T follicular helper cell (primary cell): ENCODE results near the gene ITCH.
"Not testable (repeated sequence)": the region's sequence is repeated elsewhere in the genome, so short reads cannot be mapped to it uniquely, and the experiment has no call there.

Source experiments
- DNase-seq: peaks from one replicate; pipeline ENCODE4 v3.0.0-alpha.2; 2020; ENCODE audit warnings: low read depth

Gene ITCH

DNA sequence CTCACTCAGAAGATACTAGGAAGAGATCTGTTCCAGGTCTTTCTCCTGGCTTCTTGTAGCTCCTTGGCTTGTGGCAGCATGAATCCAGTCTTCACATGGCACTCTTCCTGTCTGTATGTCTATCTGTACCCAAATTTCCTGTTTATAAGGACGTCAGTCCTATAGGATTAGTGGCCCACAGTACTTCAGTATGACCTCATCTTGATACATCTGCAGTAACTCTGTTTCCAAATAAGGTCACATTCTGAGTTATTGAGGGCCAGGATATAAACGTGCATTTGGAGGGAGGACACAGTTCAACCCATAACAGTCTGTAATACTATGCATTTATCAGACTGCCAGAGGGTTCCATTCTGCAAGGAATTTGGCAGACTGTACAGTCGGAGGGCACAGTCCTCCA, 95.6 kb downstream of the ITCH start:
- no peak for DNase-seq

DNA sequence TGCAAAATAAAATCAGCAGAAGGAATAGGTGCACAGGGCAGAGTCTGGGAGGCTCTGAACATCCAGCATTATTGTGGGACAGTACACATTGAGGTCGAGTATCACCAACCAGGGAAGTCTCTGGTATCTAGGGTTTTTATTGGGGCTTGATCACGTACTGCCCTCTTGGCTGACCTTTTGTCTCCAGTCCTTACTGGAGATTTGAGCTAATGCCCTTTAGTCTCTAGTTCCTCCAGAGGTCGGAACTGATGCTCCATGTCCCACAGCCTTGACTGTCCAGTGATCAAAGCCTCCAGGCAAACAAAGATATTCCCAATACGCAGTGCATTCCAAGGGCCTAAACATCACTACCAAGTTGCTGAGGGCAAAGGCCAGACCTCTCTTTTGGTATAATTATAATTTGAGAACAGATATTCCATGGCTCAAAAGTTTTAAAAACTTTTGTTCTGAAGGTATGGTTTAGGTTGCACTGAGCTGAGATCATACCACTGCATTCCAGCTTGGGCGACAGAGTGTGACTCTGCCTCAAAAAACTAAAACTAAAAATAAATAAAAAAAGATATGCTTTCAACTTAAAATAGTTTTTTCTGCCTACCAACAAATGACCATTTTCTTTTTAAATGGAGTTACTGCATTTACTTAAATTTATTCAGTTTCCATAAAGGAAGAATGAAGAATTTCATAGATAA, 96.3 kb downstream of the ITCH start:
- DNase-seq: no peak

DNA sequence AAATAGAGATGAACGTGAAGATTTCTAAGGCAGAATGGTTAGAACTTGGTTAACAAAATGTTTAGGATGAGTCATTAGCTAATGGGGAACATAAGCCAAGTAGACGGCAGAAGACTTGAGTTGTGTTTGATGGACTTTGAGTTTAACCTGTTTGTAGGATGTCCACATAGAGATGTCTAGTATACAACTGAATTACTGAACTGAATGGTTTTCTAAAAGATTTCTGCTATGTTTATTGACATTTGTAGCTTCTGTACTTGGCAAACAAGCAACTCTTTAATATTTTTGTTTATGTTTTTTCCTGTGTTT, 98.7 kb downstream of the ITCH start:
- no peak for DNase-seq

DNA sequence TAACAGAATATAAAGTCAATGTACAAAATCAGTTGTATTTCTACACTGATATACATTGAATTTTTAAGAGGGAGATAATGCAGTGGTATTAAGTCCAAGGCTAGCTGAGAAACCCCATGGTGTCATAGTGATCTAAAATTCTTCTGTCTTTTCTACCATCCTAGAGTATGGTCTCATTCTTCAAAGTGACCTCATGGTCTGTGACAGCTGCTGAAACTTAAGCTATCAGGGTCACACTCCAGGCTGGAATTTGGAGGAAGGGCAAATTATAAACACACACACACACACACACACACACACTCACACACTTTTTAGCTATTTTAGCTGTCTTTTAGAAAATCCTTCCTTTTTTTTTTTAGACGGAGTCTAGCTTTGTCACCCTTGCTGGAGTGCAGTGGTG, 105.9 kb downstream of the ITCH start:
- no peak for DNase-seq

DNA sequence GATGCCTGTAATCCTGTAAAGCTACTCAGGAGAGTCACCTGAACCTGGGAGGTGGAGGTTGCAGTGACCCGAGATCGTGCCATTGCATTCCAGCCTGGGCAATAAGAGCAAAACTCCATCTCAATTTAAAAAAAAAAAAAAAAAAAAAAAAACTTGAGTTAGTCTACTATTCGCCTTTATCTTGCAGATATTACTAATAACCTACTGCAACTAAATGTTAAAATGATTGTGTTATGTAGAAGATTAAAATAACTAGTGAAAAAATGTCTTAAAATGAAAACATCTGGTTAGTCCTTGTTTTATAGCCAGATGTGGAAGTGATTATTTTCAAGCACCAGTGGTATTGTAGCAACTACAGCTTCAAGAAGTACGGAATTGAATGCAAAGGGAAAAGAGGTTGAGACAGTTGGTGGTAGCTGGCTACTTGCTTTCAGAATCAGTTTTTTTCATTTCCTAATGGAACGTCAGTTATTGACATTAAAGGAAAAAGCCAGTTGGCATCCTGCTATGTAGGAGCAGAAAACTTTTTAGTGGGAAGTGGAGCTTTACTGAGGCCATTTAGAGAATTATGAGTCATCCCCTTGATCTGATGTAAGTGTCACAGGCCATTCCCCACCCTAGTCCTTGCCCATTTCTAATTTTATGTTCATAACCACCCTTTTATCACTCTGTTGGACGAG, 109.3 kb downstream of the ITCH start:
- no peak for DNase-seq

DNA sequence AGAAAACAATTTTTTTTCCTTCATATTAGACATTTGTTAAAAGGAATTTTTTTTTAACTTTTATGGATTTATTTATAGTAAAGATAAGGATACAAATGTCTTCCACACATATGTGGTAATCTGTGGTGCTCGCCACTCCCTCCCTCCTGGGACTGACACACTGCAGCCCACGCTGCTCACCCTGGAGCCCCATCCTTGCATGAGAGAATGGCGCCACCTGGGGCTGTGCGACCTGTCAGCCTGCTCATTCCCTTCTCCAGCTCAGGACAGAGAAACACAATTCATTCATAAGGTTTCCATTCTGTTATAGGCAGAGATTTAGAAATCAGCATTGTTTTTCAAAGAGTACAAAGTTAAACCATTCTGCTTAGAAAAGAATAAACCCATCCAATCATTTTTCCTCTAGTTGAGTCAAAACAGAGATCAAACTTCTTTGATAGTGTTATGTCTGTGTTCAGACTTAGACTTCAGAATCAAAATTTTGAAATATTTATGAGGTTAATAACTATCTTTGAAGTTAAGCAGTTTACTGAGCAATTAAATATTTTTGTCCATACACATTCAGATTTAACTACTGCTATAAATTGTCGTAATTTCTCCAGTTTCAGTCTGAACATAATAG, 110.3 kb downstream of the ITCH start:
- no peak for DNase-seq

DNA sequence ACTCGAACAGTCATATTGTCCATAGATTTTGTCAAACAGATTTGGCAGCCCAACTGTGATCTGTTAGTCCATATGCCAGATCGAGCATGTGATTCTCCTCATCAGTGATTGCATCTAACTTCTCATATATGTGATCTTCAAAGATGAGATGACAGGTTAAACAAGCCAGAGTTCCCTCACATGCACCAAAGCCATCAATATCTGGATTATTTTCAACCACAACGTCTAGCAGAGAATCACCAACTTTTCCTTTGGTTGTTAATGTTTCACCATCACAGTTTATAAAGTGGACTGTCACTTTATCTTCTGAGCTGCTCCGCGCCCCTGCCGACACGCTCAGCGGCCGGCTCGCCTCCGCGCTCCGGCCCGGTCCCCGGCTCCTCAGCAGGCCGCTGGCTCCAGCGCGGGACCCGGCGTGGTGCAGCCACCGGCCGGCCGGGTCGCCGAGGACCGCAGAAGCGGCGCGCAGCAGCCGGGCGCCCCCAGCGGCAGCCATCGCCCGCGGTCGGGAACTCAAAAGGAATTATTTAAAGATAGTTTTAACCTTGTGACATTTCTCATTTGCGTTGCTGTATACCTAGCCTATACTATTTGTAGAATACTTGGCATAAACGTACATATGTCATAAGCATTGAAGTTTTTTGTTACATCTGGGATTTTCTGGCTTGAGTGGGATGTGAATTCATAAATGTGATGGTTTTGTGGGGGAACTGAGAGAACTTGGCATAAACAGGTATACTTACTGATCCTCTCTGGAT, 113.1 kb downstream of the ITCH start:
- peak; percentile 1 for DNase-seq

DNA sequence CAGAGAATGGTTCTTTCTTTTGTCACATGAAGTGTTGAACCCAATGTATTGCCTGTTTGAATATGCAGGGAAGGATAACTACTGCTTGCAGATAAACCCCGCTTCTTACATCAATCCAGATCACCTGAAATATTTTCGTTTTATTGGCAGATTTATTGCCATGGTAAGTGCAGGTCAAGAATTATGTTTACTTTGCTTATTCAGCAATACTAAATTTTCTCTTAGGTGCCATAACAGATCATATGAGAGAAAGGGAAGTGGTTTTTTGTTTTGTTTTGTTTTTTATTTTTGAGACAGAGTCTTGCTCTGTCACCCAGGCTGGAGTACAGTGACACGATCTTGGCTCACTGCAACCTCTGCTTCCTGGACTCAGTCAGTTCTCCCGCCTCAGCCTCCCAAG, 116.6 kb downstream of the ITCH start:
- DNase-seq: no peak

DNA sequence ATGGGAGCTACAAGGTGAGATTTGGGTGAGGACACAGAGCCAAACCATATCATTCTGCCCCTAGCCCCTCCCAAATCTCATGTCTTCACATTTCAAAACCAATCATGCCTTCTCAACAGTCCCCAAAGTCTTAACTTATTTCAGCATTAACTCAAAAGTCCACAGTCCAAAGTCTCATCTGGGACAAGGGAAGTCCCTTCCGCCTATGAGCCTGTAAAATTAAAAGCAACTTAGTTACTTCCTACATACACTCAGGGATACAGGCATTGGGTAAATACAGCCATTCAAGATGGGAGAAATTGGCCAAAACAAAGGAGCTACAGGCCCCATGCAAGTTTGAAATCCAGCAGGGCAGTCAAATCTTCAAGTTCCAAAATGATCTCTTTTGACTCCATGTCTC, 119.1 kb downstream of the ITCH start:
- not testable (repeated sequence) for DNase-seq

DNA sequence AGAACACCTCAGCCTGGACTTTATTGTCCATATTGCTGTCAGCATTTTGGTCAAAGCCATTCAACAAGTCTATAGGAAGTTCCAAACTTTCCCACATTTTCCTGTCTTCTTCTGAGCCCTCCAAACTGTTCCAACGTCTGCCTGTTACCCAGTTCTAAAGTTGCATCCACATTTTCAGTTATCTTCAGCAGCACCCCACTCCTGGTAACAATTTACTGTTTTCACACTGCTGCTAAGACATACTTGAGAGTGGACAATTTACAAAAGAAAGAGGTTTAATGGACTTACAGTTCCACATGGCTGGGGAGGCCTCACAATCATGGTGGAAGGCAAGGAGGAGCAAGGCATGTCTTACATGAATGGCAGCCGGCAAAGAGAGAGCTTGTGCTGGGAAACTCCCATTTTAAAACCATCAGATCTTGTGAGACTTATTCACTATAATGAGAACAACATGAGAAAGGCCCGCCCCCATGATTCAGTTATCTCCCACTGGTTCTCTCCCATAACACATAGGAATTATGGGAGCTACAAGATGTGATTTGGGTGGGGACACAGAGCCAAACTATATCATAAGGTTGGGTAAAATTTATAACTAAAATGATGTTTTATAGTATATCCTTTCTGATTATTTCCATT, 120.6 kb downstream of the ITCH start:
- DNase-seq: not testable (repeated sequence)

DNA sequence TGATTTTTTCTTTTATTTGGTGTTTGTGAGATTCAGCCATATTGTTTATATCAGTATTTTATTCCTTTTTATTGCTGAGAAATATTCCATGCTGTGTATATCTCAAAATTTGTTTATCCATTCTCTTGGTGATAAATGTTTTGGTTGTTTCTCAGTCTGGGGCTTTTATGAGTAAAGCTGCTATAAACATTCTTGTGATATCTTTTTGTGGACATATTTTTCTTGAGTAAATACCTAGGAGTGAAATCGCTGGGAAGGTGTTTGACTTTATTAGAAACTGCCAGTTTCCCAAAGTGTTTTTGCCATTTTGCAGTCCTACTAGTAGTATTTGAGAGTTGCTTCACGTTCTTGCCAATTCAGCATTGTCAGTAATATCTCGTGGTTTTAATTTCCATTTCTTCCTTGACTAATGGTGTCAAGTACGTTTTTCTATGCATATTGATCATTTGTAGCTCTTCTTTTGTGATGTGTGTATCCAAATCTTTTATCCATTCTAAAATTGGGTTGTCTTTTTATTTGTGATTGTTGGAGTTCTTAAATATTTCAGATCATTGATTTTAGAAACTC, 122.1 kb downstream of the ITCH start:
- DNase-seq: no peak

DNA sequence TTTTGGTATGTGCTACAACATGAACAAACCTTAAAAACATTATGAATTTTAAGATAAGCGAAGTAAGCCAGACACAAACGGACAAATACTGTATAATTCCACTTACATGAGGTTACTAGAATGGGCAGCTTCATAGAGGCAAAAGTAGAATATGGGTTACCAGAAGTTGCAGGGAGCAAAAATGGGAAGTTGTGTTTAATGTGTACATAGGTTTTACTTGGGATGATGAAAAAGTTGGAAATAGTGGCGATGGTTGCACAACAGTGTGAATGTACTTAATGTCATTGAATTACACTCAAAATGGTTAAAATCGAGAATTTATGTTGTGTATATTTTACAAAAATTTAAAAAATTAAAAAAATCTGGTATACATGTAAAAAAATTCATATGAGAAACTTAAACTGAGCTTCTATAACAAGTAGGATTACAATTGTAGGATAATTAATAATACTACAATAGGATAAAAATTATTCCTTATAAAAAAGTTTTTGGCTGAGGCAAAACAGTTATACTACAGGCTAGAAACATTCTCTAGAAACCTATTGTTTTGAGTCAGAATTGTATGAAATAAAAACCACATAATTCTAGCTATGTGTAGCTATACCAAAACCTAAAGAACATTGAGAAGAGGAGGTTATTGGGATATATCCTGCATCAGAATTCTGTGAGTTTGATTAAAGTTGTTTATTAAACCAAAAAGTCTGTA, 128.3 kb downstream of the ITCH start:
- no peak for DNase-seq

DNA sequence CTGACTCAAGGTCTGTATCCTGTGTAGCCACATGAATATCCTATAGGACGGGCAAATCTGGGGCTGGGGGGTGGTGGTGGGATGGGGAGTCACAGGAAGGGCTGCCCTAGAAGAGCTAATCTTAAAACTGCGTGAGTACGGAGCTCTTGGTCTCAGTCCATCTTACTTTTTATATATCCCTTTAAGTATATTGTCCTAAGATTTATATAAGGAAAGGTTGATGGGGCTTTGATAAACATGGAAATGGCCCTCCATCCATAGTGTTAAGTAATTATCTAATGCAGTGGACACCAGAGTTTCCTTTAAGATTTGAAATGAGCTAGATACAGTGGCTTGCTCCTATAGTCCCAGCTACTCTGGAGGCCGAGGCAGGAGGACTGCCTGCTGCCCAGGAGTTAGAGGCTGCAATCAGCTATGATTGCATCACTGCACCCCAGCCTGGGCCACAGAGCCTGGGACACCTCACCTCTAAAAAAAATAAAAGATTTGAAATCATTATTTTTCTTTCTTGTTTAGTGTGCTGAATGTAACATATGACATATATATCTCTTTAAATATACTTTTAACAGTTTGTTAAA, 128.9 kb downstream of the ITCH start:
- no peak for DNase-seq

DNA sequence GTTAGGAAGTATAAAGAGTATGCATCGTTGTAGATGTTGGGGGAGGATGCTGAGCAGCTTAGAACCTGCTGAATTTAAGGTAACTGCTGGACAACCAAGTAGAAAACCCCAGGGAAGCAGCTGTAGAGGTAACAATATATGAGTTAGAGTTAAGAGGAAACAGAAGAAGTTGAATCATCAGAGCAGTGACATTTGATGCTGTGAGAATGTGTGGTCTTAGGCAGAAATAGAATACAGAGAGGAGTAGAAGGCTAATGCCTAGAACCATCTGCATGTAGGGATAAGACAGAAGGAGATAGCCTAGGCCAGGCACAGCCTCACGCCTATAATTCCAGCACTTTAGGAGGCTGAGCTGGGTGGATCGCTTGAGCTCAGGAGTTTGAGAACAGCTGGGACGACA, 130.6 kb downstream of the ITCH start:
- DNase-seq: no peak

DNA sequence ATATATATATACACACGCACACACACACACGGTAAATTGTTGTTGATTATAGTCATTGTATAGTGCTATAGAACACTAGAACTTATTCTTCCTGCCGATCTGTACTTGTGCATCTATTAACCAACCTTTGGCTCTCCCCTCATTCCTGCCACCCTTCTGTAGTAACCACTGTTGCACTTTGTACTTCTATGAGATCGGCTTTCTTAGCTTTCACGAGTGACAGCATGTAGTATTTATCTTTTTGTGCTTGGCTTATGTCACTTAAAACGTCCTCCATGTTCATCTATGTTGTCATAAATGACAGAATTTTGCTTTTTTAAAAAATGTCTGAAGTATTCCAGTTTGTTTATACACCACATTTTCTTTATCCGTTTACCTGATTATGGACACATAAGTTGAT, 132.2 kb downstream of the ITCH start:
- DNase-seq: no peak

DNA sequence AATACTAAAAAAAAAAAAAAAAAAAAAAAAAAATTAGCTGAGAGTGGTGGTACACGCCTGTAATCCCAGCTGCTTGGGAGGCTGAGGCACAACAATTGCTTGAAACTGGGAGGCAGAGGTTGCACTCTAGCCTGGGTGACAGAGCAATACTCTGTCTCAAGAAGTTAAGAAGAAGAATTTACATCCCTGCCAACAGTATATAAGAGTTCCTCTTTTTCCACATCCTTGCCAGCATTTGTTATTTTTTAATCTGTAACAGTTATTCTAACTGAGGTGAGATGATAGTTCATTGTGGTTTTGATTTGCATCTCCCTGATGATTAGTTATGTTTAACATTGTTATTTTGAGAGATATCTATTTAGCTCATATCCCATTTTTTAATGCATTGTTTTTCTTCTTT, 132.8 kb downstream of the ITCH start:
- no peak for DNase-seq

DNA sequence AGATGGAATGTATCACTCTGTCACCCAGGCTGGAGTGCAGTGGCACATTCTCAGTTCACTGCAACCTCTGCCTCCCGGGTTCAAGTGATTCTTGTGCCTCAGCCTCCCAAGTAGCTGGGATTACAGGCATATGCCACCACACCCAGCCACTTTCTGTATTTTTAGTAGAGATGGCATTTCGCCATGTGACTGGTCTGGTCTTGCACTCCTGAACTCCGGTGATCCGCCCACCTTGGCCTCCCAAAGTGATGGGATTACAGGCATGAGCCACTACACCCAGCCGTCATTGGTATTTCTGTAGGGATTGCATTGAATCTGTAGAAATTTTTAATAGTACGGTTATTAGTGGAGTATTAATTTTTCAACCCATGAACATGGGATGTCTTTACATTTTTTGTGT, 134.5 kb downstream of the ITCH start:
- not testable (repeated sequence) for DNase-seq

DNA sequence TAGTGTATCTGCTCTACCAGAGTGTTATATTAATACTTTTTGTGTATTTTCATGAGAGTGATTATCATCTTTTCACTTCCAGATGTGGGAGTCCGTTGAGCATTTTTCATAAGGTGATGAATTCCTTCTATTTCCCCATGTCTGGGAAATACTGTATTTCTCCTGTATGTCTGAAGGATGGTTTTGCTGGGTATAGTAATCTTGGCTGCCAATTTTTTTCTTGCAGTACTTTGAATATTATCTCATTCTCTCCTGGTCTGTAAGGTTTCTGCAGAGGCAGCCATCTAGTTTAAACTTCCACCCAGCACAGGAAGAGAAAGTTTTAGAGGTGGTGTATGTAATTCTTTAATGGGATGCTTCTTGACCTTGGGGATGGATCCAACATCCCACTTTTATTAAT, 137.8 kb downstream of the ITCH start:
- no peak for DNase-seq

DNA sequence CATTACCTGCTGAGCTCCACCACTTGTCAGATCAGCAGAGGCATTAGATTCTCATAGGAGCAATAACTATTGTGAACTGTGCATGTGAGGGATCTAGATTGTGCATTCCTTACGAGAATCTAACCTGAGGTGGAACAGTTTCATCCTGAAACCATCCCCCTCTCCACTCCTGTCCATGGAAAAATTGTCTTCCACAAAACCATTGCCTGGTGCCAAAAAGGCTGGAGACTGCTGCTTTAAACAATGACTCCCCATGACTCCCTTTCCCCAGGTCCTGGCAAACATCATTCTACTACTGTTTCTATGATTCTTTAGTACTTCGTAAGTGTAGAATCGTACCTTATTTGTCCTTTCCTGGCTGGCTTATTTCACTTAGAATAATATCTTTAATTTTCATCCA, 143.4 kb downstream of the ITCH start:
- no peak for DNase-seq

DNA sequence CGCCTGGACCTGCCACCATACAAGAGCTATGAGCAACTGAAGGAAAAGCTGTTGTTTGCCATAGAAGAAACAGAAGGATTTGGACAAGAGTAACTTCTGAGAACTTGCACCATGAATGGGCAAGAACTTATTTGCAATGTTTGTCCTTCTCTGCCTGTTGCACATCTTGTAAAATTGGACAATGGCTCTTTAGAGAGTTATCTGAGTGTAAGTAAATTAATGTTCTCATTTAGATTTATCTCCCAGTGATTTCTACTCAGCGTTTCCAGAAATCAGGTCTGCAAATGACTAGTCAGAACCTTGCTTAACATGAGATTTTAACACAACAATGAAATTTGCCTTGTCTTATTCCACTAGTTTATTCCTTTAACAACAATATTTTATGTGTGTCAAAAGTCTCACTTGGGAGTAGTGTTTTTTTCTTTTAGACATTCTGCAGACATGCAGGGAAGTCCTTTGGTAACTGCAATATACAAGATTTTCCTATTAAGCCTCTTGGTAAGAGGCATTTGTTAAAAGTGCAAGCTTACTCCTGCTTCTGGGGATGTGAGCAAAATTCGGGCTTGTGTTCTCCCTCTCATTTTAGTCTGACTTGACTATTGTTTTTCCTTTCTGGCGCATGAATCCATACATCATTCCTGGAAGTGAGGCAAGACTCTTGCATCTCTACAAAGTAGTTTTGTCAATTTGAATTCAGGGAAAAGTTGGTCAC, 144.8 kb downstream of the ITCH start:
- DNase-seq: no peak
